HG03045 (cell line): ENCODE results near the gene RUNX1.
A peak's percentile ranks its signal among the peaks of the same experiment; 100 is the strongest.

ENCODE experiments used
- ATAC-seq: cut with Tn5 transposase; IDR thresholded peaks from one replicate; pipeline ENCODE4 v1.9.1; 2021; ENCODE audit warnings: mild to moderate bottlenecking, moderate library complexity; ENCODE audit not compliant: unreplicated experiment

The RUNX1 gene

DNA sequence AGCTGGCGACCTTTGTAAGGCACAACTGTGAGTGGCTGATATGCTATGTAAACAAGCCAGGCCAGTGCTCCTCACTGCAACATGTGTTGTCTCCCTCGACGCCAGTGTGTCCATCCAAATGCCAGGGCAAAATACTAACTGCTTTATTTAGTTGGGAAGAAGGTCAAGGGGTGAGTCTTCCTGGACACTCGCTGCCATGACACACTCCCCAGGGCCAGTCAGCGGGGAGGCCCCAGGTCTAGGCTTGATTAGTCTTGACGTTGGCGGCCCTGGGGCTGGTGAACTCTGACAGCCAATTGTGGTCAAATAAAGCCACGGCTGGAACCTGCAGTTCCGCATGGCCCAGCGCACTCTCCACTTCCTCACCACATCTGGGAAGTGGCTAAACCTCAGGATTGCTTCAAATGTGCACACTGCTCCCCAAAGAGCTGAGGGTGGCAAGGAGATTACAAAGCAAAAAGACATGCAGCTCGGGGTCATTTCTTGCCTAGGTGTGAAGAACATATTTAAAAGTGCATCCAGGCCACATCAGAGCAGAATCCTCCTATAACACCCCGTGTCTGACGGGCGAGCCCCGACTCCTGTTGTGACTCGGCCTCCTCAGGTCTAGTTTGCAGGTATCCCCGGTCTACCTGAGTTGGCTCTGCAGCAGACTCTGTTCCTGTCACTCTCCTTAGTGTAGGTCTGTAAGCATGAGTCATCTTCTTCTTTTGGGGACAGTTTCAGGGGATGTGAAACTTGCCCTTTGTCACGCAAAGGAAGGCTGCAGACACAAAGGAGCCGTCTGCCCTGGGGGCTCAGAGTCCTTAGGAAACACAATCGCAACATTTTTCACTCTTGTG is 183.5 kb downstream of the RUNX1 start:
- peak; percentile 90 for ATAC-seq

DNA sequence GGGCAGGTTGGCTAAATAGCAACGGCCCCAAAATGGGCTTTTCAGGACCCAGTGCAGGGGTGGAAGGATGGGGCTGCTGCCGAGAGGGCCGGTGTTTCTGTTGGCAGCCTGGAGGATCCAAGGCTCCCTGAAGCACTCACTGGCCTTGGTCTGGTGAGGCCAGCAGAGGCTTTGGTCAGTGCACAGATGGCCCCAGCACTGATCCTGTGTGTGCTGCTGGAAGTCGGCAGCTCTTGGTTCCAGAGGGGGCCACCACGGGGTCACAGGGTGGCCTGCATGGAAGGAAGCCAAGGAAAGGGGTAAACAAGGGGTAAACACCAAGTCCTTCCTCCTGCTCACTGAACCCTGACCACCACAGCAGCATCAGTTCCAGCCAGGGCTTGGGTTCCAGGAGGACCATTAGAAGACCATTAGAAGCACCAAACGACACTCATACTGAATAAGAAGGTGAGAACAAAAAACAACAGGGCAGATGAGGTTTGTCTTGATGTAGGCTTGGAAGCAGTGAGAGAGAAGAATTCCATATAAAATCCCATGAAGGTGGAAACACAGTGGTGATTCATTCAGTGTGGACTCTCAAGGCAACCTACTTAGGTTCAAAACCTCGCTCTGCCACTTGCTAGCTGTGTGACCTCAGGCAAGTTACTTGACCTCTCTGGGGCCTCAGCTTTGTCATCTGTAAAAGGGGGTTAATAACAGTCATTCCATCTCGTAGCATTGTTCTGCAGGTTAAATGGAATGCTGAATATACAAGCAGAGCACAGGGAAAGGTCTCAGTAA is 184.5 kb downstream of the RUNX1 start:
- ATAC-seq = no peak

DNA sequence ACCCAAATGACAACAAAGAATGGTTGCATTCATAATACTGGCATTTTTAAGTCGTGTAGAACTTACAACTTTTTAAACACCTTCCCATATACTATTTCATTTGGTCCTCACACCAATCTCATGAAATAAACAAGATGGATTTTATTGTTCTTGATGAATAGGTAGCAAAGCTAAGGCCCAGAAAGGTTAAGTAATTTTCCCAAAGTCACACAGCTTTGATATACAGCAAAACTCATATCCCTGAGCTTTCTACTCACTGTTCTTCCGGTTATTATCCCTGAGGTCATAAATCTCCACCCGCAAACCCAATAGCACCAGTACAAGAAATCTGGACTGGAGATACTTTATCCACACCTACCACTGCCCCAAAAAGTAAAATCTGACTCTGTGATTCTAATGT is 186.2 kb downstream of the RUNX1 start:
- no peak for ATAC-seq

DNA sequence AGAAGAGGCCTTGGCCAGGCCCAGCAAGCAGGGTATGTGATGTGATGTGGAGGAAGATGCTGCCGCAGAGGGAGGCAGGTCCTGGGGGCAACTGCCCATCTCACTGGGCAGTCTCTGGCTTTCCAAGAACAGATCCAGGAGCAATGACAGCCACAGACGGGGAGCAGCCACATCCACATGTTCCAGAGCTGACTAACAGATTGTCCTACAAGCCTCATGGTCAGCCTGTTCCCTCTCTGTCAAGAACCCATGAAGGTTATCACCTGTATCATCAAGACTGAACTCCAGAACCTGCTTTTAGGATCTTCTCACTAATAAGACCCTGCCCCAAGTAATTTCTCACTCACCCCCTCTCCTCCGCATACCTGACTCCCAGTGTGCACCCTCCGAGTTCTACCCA is 187.8 kb downstream of the RUNX1 start:
- no peak for ATAC-seq

DNA sequence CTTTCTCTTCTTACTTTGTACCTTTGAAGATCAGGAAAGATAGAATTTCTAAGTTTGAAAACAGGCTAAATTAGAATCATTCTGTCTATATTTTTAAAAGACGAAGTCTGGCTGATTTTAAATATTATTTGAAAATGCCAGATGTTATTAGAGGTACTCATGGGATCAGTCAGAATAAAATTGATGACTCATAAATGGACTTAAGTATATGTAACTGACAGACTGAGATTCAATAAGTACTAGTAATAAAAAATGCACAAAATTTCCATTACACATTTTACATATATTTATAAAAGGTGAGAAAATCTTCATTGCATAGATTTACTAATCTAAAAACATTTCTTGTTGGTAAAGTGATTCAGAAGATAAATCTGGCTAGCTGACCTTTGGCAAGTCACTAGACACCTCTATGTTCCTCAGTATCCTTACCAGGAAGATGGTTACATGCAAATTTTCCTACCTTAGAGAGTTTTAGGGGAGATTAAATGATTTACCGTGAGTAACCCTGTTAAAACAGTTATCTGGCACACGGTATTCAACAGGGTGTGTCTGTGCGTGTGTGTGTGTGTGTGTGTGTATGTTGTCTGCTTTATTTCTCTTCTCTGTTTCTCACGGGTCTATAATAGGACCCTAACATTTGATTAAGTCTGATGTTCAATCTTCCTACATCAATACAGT is 189.0 kb downstream of the RUNX1 start:
- ATAC-seq = no peak

DNA sequence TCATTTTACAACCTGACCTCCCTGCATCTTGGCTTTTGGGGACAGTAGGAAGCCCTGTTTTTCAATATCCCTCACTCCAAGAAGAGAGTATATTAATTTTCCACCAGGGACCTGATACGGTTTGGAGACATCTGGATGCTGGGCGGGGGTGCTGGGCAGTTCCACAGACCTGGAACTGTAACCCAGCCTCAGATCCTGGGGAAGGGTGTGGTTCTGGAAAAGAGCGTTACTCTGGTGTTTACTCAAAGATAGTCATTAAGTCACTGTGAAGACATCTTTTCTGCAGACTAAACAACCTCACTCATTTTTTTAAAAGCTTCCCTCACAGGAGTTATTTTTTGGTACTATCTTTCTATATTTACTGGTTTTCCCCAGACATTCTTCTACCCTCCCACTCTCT is 190.5 kb downstream of the RUNX1 start:
- ATAC-seq = no peak

DNA sequence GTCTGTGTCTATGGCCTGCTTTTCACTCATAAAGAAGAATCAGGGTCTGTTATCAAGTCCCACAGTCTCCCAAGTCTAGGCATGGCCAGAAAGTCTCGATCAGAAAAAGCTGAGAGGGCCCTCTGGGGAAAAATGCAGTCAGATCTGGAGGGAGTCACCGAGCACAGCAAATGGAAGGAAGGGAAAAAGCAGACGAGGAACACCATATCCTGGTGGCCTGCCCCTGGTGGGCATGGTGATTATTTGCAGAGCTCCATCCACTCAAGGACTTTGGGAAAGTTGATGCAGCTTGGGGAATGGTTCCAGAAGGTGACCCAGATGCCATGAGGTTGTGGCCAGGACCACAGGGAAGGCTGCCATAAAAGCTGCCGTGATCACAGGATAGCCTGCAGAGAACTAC is 191.2 kb downstream of the RUNX1 start:
- ATAC-seq = no peak

DNA sequence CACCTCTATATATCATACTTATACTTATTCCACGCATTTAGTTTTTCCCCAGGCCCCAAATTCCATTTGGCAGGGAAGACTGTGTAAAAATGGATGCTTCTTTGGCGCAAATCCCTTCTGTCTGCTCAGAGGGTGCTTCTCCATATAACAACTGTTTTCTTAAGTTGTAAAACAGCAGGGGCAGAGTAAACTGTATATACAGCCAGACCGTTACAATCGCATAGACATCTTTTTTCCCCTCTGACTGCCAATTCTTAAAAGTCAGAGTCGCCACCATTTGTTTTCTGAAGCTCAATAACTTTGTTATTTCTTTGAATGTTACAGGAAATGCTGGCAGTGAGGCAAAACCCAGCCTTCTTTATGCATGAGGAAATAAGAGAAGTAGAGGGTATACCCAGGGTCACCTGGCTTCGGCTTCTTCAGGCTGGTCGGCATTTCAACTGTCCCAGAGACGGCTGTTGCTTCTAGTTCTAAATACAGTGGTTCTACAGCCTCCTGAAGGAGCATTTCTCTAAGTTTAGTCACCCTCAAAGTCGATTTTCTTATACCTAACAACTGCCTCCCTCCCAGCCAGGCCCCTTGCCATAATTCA is 191.9 kb downstream of the RUNX1 start:
- no peak for ATAC-seq

DNA sequence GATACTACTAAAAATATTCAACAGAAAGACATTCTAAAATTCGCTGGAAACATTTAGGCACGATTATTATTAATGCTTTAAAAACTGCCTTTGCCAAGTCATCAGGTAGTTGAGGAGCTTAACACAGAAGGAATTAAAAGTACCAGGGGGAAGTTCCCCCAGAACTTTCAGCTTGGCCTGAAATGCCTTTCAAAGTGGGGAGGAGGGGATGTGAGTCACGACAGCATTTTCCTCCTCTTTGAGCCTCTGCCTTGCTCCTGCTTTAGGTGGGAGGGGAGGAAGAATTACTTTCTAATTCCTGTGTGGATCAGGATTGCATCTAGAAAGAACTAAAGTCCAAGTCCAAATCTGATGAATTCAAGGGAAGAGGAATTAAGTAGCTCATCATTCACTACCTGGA is 196.7 kb downstream of the RUNX1 start:
- ATAC-seq = no peak

DNA sequence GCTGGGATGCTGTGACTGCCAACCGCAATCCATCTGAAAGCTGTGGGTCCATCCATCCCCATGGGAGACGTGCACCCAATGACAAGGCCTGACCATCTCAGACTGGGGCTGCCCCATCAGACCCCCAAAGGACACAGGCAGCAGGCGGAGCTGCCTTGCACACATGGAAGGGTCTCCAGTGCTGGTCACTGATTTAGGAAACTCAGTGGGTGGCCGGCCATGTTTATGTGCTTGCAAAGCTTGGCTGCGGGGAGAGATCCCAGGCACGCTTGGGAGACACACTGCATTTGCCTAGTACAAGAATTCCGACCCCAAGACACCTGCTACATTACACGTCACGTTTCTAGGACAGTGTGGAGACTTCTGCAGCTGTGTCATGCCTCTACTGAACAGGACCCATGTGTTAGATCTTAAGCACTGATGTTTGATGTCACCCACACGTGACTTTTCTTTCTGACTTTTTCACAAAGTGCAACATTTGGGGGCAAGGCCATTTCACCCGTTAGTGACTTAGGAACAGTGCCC is 198.9 kb downstream of the RUNX1 start:
- ATAC-seq = no peak

DNA sequence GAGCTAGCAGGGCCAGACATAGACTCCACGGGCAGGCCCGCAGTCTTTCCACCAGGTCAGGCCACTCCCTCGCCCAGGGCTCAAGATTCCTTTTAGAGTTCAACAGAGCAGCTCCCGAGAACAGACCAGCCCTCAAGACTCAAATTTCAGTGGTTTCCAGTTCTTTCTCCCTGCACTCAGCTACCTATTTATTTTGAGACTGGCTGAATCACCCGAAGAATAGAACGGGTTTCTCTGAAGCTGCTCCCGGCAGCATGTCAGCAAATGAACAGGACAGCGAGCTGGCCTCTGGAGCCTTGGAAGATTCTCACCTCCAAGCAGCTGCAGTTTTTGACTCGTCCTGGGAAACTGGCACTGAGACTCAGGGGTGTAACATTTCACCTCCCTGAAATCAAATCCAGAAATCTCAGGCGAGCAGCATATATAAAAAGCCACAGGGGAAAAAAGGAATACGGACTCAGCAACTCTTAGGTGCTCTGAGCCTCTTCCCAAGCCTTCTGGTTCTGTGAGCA is 202.4 kb downstream of the RUNX1 start:
- ATAC-seq = no peak

DNA sequence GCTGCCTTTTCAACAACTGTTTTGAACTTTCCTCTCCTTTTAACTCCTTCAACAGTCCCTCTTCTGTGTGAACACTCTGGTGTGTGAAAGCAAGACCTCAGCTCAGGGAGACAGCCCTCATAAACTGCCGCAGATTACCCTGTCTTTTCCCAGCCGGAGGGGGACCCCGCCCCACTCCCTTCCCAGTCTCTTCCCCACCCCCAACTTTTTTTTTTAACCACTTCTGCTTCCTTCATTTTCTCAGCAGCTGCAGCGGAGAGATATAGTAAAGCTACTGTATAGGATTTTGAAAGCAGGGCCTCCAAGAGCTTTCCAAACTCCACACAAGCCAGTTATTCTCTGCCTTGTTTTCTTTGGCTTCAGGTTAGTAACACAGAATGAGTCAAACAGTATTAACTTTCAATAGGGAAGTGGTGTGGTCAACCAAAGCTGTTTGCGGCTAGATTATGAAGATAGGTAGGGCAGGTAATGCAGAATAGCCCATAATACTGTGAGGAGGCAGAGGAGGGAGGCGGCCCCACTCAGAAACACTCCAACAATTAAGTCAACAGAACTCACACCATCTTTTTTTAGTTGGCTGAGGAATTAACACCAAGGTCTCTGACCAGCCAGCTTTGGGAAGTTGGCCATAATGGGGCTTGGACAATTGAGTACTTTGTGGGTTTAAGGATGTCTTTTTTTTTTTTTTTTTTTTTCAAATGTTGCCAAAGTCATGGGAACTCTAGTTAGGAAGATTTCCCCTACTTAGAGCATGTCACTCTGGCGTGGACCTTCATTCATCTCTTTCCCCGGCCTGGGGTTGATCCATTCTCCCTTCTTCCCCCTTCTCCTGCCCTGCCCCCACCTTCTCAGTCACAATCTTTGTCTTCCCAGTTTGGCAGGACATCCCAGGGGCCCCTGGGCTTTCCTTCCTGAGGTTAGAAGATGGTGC is 203.3 kb downstream of the RUNX1 start:
- ATAC-seq = peak; percentile 79

DNA sequence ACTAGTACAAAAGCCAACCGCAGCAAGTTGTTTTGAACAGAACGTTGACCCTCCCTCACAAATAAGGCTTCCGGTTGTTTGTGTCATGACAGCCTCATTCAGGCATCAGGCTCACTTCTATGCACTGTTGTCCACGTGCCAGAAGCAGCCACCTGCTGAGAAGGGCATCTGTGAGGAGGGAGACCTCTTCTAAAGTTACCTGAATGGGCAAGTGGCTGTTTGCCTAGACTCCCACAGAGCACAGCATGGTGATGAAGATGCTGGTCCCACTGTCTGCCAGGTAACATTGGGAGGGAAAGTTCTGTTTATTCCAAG is 204.2 kb downstream of the RUNX1 start:
- ATAC-seq = no peak

DNA sequence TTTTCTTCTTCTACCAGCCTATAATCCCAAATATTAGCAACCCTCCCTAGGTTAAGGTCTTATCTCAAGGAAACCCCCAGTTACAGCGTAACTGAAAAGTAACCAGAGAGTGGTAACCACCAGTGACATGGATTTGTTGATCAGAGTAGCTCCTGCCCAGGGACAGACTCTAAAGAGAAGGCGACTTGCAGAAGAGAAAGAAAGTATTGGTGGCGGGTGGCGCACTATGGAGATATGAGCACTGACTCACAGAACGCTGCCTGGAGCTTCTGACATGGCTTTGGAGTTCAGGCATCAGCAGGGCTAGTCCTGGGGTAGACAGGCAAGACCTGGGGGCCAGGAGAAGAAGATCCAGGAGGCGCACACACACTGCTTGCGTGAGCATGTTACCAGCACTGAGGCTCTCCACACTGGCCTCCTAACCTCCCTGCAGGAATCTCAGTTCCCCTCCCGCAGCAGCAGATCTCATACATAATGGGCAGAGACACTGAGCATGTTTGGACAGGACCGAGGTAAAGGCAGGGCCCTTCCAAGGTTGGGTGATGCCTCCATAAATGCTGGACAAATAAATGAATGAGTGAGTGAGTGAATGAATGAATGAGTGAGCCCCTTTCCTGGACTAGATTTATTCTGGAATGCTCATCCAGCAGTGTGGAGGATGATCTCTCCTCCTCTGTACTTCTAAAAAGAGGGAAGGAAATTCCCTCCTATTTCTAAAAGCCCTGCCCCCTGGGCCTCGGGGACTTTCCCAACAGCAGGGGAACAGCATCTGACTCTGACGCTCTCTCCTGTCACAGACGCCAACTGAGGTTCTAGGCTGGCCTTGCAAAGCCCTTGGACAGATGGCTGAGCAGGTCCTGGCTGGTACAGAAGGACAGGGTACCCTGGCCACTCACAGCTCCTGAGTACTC is 204.8 kb downstream of the RUNX1 start:
- no peak for ATAC-seq

DNA sequence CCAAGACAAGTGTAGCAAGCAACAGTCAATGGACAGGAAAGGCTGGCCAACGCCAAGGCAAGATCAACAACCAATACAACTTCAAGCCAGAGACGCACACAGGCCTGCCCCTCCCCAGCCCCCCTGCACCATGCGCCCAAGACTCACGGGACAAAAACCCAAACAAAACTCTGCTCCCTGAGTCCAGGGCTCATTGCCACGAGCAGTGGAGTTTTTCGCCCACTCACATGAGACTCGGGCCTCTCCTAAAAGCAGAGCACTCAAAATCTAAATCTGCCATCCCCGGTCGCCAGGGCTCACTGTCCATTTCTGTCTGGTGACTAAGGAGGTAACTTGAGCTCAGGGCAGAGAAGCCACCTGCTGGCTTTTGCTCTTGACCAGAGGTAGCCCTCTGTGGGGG is 205.5 kb downstream of the RUNX1 start:
- no peak for ATAC-seq

DNA sequence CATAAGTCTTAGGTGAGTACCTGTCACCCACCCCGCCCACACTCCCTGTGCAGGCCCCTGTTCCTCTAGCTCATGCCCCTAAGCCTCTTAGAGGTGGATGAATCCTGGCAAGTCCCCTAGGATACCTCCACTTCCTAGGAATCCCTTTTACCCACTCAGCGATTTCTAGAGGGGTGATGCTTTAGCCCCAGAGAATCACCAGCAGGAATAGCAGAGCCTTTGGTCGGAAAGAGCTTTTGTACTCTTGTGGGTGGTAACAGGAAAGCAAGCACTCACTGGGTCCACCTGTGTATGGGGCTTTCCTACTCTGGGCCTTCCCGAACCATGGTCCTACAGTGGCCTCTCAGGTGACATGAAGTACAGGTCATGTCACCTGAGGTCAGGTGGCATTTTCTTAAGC is 207.9 kb downstream of the RUNX1 start:
- no peak for ATAC-seq

DNA sequence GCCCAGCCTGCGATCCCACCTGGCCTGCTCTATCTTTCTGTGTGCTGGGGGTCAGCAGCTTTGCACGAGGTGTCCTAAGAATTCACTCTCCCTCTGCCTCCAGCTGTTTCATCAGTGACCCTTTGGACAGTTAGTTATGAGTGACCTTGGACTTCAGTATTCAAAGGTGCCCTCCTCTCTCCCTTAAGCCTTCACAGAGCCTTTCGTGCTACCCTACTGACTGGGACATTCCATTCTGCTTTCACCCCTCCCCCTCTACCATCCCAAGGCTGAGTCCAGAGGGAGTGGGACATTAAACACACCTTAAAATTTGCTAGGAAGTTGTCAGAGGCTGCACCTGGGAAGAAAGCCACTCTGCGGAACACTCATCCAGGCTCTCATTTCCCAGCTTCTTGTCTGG is 208.4 kb downstream of the RUNX1 start:
- no peak for ATAC-seq

DNA sequence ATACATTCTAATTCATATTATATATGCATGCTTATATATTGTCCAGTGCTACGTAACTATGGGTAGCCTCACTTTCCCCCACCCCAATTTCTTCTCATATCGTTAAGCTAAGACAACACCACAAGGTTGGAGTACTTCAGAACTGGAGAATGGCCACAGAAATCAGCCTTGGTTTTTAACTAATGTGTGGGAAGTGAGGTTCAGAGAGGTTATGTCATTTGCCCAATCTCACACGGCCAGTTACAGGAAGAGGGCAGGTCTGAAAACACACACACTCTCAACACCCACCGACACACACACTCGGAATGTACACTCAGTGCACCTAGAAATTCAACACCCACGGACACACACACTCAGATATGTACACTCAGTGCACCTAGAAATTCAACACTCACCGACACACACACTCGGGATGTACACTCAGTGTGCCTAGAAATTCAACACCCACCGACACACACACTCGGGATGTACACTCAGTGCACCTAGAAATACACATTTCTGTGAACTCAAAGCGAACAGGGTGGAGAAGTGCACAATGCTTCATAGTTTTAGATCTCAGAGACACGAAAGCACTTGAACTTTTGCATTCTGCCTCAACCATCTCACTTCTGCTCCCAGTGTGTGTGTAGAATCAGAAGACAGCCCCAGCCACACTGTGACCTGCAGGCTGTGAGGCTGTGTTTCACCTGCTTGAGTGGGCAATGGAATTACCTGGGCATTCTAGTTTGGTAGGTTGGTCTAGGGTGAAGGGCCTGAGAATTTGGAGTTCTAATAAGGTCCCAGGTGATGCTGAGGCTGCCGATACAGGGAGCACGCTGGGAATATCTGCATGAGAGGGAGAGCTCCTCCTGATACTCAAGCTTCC is 209.9 kb downstream of the RUNX1 start:
- no peak for ATAC-seq
